GM12878 (cell line): ENCODE measurements around the gene DPM2. TPM values are rescaled to one million over a fixed set of nuclear protein-coding genes. Genes with fewer than 3 reads are reported as not detected.
A peak's percentile ranks its signal among the peaks of the same experiment; 100 is the strongest.

Source experiments
- ATF3 ChIP-seq: IDR thresholded peaks from 2 replicates; pipeline ENCODE4 v1.6.1; 2011; ENCODE audit warnings: low read depth, mild to moderate bottlenecking, low read length, moderate library complexity, borderline replicate concordance; ENCODE audit errors: extremely low read depth
- ATF7 ChIP-seq: fragments of 450-650 bp; IDR thresholded peaks from 2 replicates; pipeline ENCODE4 v1.6.1; 2016; ENCODE audit warnings: low read depth, mild to moderate bottlenecking
- BCL11A ChIP-seq: IDR thresholded peaks from 2 replicates; pipeline ENCODE4 v1.6.1; 2011; ENCODE audit warnings: low read depth, low read length
- DPF2 ChIP-seq: fragments of 450-650 bp; IDR thresholded peaks from 2 replicates; pipeline ENCODE4 v1.6.1; 2017; ENCODE audit warnings: mild to moderate bottlenecking
- FOXM1 ChIP-seq: IDR thresholded peaks from 2 replicates; pipeline ENCODE4 v1.6.1; 2012; ENCODE audit warnings: low read depth, mild to moderate bottlenecking, inconsistent platforms, low read length, moderate library complexity
- HDGF ChIP-seq: fragments of 450-650 bp; IDR thresholded peaks from 2 replicates; pipeline ENCODE4 v1.6.1; 2016; ENCODE audit warnings: antibody characterized with exemption
- MYC ChIP-seq: IDR thresholded peaks from 2 replicates; pipeline ENCODE4 v1.6.1; 2011; ENCODE audit warnings: mild to moderate bottlenecking, low read length, moderate library complexity, inconsistent platforms; ENCODE audit not compliant: insufficient read depth, insufficient replicate concordance, insufficient read length, severe bottlenecking
- NFXL1 ChIP-seq: fragments of 450-650 bp; IDR thresholded peaks from 2 replicates; pipeline ENCODE4 v1.6.1; 2017; ENCODE audit warnings: antibody characterized with exemption, mild to moderate bottlenecking, borderline replicate concordance
- NR2F1 ChIP-seq: fragments of 450-650 bp; conservative IDR thresholded peaks from 2 replicates; pipeline ENCODE4 v1.6.1; 2017; ENCODE audit warnings: mild to moderate bottlenecking
- PAX8 ChIP-seq: fragments of 450-650 bp; IDR thresholded peaks from 2 replicates; pipeline ENCODE4 v1.6.1; 2017; ENCODE audit warnings: mild to moderate bottlenecking, moderate library complexity
- POLR2AphosphoS2 ChIP-seq: IDR thresholded peaks from 2 replicates; pipeline ENCODE4 v1.6.1; 2011; ENCODE audit warnings: low read depth, mild to moderate bottlenecking, low read length, improper control_type of control experiment, moderate library complexity
- RAD21 ChIP-seq: IDR thresholded peaks from 2 replicates; pipeline ENCODE4 v1.6.1; 2011; ENCODE audit warnings: mild to moderate bottlenecking, low read depth, low read length, moderate library complexity; ENCODE audit not compliant: insufficient read depth
- RAD51 ChIP-seq: fragments of 450-650 bp; IDR thresholded peaks from 2 replicates; pipeline ENCODE4 v1.6.1; 2016; ENCODE audit warnings: moderate library complexity, mild to moderate bottlenecking, inconsistent platforms
- SIN3A ChIP-seq: IDR thresholded peaks from 2 replicates; pipeline ENCODE4 v1.6.1; 2012; ENCODE audit warnings: low read depth, low read length, improper control_type of control experiment
- SMAD1 ChIP-seq: fragments of 450-650 bp; IDR thresholded peaks from 2 replicates; pipeline ENCODE4 v1.6.1; 2018; ENCODE audit warnings: mild to moderate bottlenecking, low read depth; ENCODE audit not compliant: partially characterized antibody
- SMARCA5 ChIP-seq: fragments of 450-650 bp; IDR thresholded peaks from 2 replicates; pipeline ENCODE4 v1.6.1; 2017; ENCODE audit warnings: mild to moderate bottlenecking
- SP1 ChIP-seq: IDR thresholded peaks from one replicate; pipeline ENCODE4 v1.6.1; 2011; ENCODE audit warnings: low read depth, low read length
- STAT3 ChIP-seq: IDR thresholded peaks from 2 replicates; pipeline ENCODE4 v1.6.1; 2011; ENCODE audit warnings: low read depth, low read length, improper control_type of control experiment
- SUPT20H ChIP-seq: IDR thresholded peaks from 2 replicates; pipeline ENCODE4 v1.6.1; 2011; ENCODE audit warnings: low read depth, mild to moderate bottlenecking, low read length, moderate library complexity, borderline replicate concordance; ENCODE audit not compliant: control insufficient read depth
- SUZ12 ChIP-seq: fragments of 200-600 bp; sonication (generic); IDR thresholded peaks from one replicate; pipeline ENCODE4 v1.6.1; 2018; ENCODE audit warnings: antibody characterized with exemption, mild to moderate bottlenecking; ENCODE audit not compliant: unreplicated experiment
- WRNIP1 ChIP-seq: IDR thresholded peaks from 2 replicates; pipeline ENCODE4 v1.6.1; 2011; ENCODE audit warnings: low read depth, low read length, improper control_type of control experiment, borderline replicate concordance
- YBX1 ChIP-seq: fragments of 450-650 bp; IDR thresholded peaks from 2 replicates; pipeline ENCODE4 v1.6.1; 2016; ENCODE audit warnings: antibody characterized with exemption
- polyA plus RNA-seq, 11 experiments: library from polyadenylated mRNA; depleted of rRNA in 4 of 11; unstranded in 6 of 11; stranded (reverse) in 5 of 11; fragments of >200 nt; fragmentation: Nextera tagmentation in 4 of 11; fragmentation: Illumina TruSeq in 1 of 11; extraction: Ambion mirVana in 4 of 11; extraction: Trizol in 1 of 11; gene quantifications; 1 replicate in 1 of 11; 2 replicates in 10 of 11; pipeline versions ENCODE4 v1.2.1 to v1.2.3, GENCODE V29; 2011 to 2016; ENCODE audit warnings: inconsistent platforms in 2 of 11, missing spikeins in 2 of 11, low read depth in 1 of 11
- total RNA-seq, 4 experiments: library from RNA; depleted of rRNA in 3 of 4; stranded (reverse); fragments of >200 nt in 3 of 4; fragmentation: Illumina TruSeq in 1 of 4; extraction: Trizol in 1 of 4; gene quantifications; 2 replicates each; pipeline versions ENCODE4 v1.2.1 to v1.2.3, GENCODE V29; 2013 to 2021
- TF ChIP-seq, protein P1 (sequence below): fragments of 450-650 bp; formaldehyde crosslinking; IDR thresholded peaks from 2 replicates; pipeline ENCODE4 v1.4.0; 2022; ENCODE audit warnings: mild to moderate bottlenecking, moderate library complexity
- TF ChIP-seq, protein P2 (sequence below): IDR thresholded peaks from 2 replicates; pipeline ENCODE4 v1.6.1; 2012; ENCODE audit warnings: low read length, inconsistent platforms
- TF ChIP-seq, protein P3 (sequence below): fragments of 450-650 bp; IDR thresholded peaks from 2 replicates; pipeline ENCODE4 v1.6.1; 2017; ENCODE audit warnings: mild to moderate bottlenecking, low read depth, inconsistent platforms; ENCODE audit not compliant: poor library complexity, severe bottlenecking

Gene DPM2
- total and polyA plus RNA-seq, 10 of the 15 experiments (the other 5 are each of a cell fraction or from before 2014, with no cell fraction given) = 22.7 to 77.9 (median 44.7) TPM

- TF ChIP-seq, protein P1, sequence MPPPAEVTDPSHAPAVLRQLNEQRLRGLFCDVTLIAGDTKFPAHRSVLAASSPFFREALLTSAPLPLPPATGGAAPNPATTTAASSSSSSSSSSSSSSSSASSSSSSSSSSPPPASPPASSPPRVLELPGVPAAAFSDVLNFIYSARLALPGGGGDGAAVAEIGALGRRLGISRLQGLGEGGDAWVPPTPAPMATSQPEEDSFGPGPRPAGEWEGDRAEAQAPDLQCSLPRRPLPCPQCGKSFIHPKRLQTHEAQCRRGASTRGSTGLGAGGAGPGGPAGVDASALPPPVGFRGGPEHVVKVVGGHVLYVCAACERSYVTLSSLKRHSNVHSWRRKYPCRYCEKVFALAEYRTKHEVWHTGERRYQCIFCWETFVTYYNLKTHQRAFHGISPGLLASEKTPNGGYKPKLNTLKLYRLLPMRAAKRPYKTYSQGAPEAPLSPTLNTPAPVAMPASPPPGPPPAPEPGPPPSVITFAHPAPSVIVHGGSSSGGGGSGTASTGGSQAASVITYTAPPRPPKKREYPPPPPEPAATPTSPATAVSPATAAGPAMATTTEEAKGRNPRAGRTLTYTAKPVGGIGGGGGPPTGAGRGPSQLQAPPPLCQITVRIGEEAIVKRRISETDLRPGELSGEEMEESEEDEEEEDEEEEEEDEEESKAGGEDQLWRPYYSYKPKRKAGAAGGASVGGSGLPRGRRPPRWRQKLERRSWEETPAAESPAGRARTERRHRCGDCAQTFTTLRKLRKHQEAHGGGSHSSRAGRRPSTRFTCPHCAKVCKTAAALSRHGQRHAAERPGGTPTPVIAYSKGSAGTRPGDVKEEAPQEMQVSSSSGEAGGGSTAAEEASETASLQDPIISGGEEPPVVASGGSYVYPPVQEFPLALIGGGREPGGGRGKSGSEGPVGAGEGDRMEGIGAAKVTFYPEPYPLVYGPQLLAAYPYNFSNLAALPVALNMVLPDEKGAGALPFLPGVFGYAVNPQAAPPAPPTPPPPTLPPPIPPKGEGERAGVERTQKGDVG = no peak
- peak; percentile 49; the same call in 1 of the 2 replicates for TF ChIP-seq POLR2AphosphoS2
- TF ChIP-seq SIN3A = no peak
- no peak for TF ChIP-seq RAD21
- no peak for TF ChIP-seq SMARCA5
- TF ChIP-seq SUPT20H = no peak
- no peak for TF ChIP-seq NR2F1
- TF ChIP-seq NFXL1 = no peak
- no peak for TF ChIP-seq YBX1
- no peak for TF ChIP-seq FOXM1
- no peak for TF ChIP-seq RAD51
- no peak for TF ChIP-seq STAT3
- no peak for TF ChIP-seq SUZ12
- no peak for TF ChIP-seq BCL11A
- TF ChIP-seq SMAD1 = no peak
- no peak for TF ChIP-seq ATF7
- TF ChIP-seq ATF3 = no peak
- TF ChIP-seq MYC = no peak
- TF ChIP-seq HDGF = no peak
- TF ChIP-seq, protein P2, sequence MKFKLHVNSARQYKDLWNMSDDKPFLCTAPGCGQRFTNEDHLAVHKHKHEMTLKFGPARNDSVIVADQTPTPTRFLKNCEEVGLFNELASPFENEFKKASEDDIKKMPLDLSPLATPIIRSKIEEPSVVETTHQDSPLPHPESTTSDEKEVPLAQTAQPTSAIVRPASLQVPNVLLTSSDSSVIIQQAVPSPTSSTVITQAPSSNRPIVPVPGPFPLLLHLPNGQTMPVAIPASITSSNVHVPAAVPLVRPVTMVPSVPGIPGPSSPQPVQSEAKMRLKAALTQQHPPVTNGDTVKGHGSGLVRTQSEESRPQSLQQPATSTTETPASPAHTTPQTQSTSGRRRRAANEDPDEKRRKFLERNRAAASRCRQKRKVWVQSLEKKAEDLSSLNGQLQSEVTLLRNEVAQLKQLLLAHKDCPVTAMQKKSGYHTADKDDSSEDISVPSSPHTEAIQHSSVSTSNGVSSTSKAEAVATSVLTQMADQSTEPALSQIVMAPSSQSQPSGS = no peak
- peak; percentile 91 for TF ChIP-seq SP1
- TF ChIP-seq WRNIP1 = no peak
- TF ChIP-seq DPF2 = no peak; the same call in 1 of the 2 replicates
- TF ChIP-seq, protein P3, sequence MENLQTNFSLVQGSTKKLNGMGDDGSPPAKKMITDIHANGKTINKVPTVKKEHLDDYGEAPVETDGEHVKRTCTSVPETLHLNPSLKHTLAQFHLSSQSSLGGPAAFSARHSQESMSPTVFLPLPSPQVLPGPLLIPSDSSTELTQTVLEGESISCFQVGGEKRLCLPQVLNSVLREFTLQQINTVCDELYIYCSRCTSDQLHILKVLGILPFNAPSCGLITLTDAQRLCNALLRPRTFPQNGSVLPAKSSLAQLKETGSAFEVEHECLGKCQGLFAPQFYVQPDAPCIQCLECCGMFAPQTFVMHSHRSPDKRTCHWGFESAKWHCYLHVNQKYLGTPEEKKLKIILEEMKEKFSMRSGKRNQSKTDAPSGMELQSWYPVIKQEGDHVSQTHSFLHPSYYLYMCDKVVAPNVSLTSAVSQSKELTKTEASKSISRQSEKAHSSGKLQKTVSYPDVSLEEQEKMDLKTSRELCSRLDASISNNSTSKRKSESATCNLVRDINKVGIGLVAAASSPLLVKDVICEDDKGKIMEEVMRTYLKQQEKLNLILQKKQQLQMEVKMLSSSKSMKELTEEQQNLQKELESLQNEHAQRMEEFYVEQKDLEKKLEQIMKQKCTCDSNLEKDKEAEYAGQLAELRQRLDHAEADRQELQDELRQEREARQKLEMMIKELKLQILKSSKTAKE = no peak
- no peak for TF ChIP-seq PAX8
These were observed 7.2 kb downstream of the DPM2 start, which contains the start of gene PIP5KL1 (continued) for GRCh38 chr9:127930231-127931091.
